CD4-positive, alpha-beta T cell treated with Interleukin-15 for 1 hour (primary cell): ENCODE measurements around the gene POR.

Experiments used
- DNase-seq: peaks from one replicate; pipeline ENCODE4 v3.0.0-alpha.2; 2020

Gene POR

GRCh38 chr7:75916685-75917634 lies 2.0 kb downstream of the POR start:
- DNase-seq, result no peak

- DNase-seq, result no peak
Observed at GRCh38 chr7:75920431-75921161, 5.6 kb downstream of the POR start.

GRCh38 chr7:75921479-75921878 lies 6.5 kb downstream of the POR start:
- no peak for DNase-seq

- no peak for DNase-seq
Observed at GRCh38 chr7:75922966-75923603, 8.1 kb downstream of the POR start.

GRCh38 chr7:75924256-75924655 lies 9.3 kb downstream of the POR start:
- DNase-seq, result no peak

- DNase-seq, result no peak
Observed at GRCh38 chr7:75924889-75925288, 9.9 kb downstream of the POR start.

GRCh38 chr7:75925717-75926435 lies 10.9 kb downstream of the POR start:
- DNase-seq, result no peak

GRCh38 chr7:75928568-75928914 lies 13.6 kb downstream of the POR start:
- peak; percentile 29 for DNase-seq

GRCh38 chr7:75931680-75932079 lies 16.7 kb downstream of the POR start:
- DNase-seq, result no peak

GRCh38 chr7:75937958-75938786 lies 23.2 kb downstream of the POR start:
- peak; percentile 43 for DNase-seq

- no peak for DNase-seq
Observed at GRCh38 chr7:75938921-75939320, 24.0 kb downstream of the POR start.

GRCh38 chr7:75943864-75944263 lies 28.9 kb downstream of the POR start:
- DNase-seq, result no peak

GRCh38 chr7:75944507-75944906 lies 29.6 kb downstream of the POR start:
- DNase-seq, result no peak

GRCh38 chr7:75945297-75946168 lies 30.6 kb downstream of the POR start:
- DNase-seq, result no peak

GRCh38 chr7:75946207-75946855 lies 31.4 kb downstream of the POR start:
- DNase-seq, result no peak

GRCh38 chr7:75948179-75948578 lies 33.2 kb downstream of the POR start:
- no peak for DNase-seq

- no peak for DNase-seq
Observed at GRCh38 chr7:75950111-75950681, 35.2 kb downstream of the POR start.

- DNase-seq, result peak; percentile 68
Observed at GRCh38 chr7:75951506-75951905, 36.6 kb downstream of the POR start.

GRCh38 chr7:75953431-75953830 lies 38.5 kb downstream of the POR start:
- no peak for DNase-seq

- no peak for DNase-seq
Observed at GRCh38 chr7:75953931-75954330, 39.0 kb downstream of the POR start.
